Endothelial cell (in vitro differentiated cells): ENCODE data around the gene NISCH. TPM values are rescaled to one million over a fixed set of nuclear protein-coding genes. Genes with fewer than 3 reads are reported as not detected.

Experiments used
- DNase-seq: peaks from one replicate; pipeline ENCODE4 v3.0.0; 2021; ENCODE audit warnings: low spot score
- H3K27ac Mint-ChIP-seq: one replicate; pipeline ENCODE4 v1.8.0; 2021; ENCODE audit warnings: mixed read lengths, inconsistent platforms; ENCODE audit not compliant: unreplicated experiment
- H3K27me3 Mint-ChIP-seq: one replicate; pipeline ENCODE4 v1.8.0; 2021; ENCODE audit warnings: mild to moderate bottlenecking, moderate library complexity, mixed read lengths, inconsistent platforms; ENCODE audit not compliant: unreplicated experiment
- H3K36me3 Mint-ChIP-seq: one replicate; pipeline ENCODE4 v1.8.0; 2021; ENCODE audit warnings: mild to moderate bottlenecking, low read depth, mixed read lengths, inconsistent platforms; ENCODE audit not compliant: unreplicated experiment
- H3K4me1 Mint-ChIP-seq: one replicate; pipeline ENCODE4 v1.8.0; 2021; ENCODE audit warnings: mild to moderate bottlenecking, mixed read lengths, inconsistent platforms; ENCODE audit not compliant: unreplicated experiment
- H3K4me3 Mint-ChIP-seq: one replicate; pipeline ENCODE4 v1.8.0; 2021; ENCODE audit warnings: mild to moderate bottlenecking, mixed read lengths, inconsistent platforms; ENCODE audit not compliant: unreplicated experiment
- H3K9me3 Mint-ChIP-seq: one replicate; pipeline ENCODE4 v1.8.0; 2021; ENCODE audit warnings: mixed read lengths, inconsistent platforms; ENCODE audit not compliant: unreplicated experiment
- CTCF ChIP-seq: fragments of 200-600 bp; sonication (generic); IDR thresholded peaks from one replicate; pipeline ENCODE4 v1.5.0; 2021; ENCODE audit warnings: antibody characterized with exemption; ENCODE audit not compliant: unreplicated experiment
- total RNA-seq: library from RNA; stranded (reverse); fragmentation: NEBNext Ultra II Directional; extraction: Animal tissue kit (Norgen Biotek cat#: 25700); gene quantifications from one replicate; pipeline ENCODE4 v1.2.1, GENCODE V29; 2021; ENCODE audit not compliant: unreplicated experiment

Gene NISCH
- total RNA-seq, 1 donor from 2014 or later = 261 TPM

GRCh38 chr3:52434491-52435115 is 20.8 kb upstream of the NISCH start:
- Mint-ChIP-seq H3K9me3 (no peaks in the 10 kb centered on the region), H3K27me3 (peaks cover 5% of the 10 kb centered on the region), H3K4me1 (peaks cover 61% of the 10 kb centered on the region), H3K4me3 (peak overlapping the region; percentile 62), H3K27ac (peak overlapping the region; percentile 91), H3K36me3 (peaks cover 44% of the 10 kb centered on the region)
- no peak for DNase-seq
- no peak for TF ChIP-seq CTCF

- DNase-seq = no peak
- no peaks in the 10 kb centered on the region for H3K9me3 Mint-ChIP-seq
- H3K4me1 Mint-ChIP-seq = peaks cover 53% of the 10 kb centered on the region
- H3K27ac Mint-ChIP-seq = peak overlapping the region; percentile 91
- peaks cover 5% of the 10 kb centered on the region for H3K27me3 Mint-ChIP-seq
- peaks cover 44% of the 10 kb centered on the region for H3K36me3 Mint-ChIP-seq
- no peak overlapping the region for H3K4me3 Mint-ChIP-seq
- no peak for TF ChIP-seq CTCF
Observed at GRCh38 chr3:52435246-52436101, 19.9 kb upstream of the NISCH start.

GRCh38 chr3:52436500-52437149 is 18.8 kb upstream of the NISCH start:
- H3K36me3 Mint-ChIP-seq = peaks cover 41% of the 10 kb centered on the region
- TF ChIP-seq CTCF = no peak
- peaks cover 4% of the 10 kb centered on the region for H3K27me3 Mint-ChIP-seq
- peak overlapping the region; percentile 42 for H3K27ac Mint-ChIP-seq
- no peaks in the 10 kb centered on the region for H3K9me3 Mint-ChIP-seq
- peaks cover 48% of the 10 kb centered on the region for H3K4me1 Mint-ChIP-seq
- DNase-seq = no peak
- H3K4me3 Mint-ChIP-seq = no peak overlapping the region

GRCh38 chr3:52437326-52438103 is 17.9 kb upstream of the NISCH start:
- peaks cover 35% of the 10 kb centered on the region for H3K36me3 Mint-ChIP-seq
- no peak for DNase-seq
- TF ChIP-seq CTCF = no peak
- peaks cover 3% of the 10 kb centered on the region for H3K27me3 Mint-ChIP-seq
- no peak overlapping the region for H3K27ac Mint-ChIP-seq
- H3K4me3 Mint-ChIP-seq = no peak overlapping the region
- no peaks in the 10 kb centered on the region for H3K9me3 Mint-ChIP-seq
- peaks cover 41% of the 10 kb centered on the region for H3K4me1 Mint-ChIP-seq
